Fibroblast of skin of left quadriceps (primary cell): ENCODE results near the gene THOC3.
"Not testable (repeated sequence)": the region's sequence is repeated elsewhere in the genome, so short reads cannot be mapped to it uniquely, and the experiment has no call there.

Experiments used
- DNase-seq, 2 experiments: peaks; one replicate each; pipeline ENCODE4 v3.0.0-alpha.2; 2013; ENCODE audit warnings: low read depth in 2 of 2

The THOC3 gene

GRCh38 chr5:175967471-175968372 lies at the start of gene THOC3:
Gene THOC3 (minus strand): TSS chr5:175968315. CDS start chr5:175968208, 107 bp downstream.
- peak; percentile 27 to 31 for DNase-seq

- DNase-seq, result not testable (repeated sequence)
Measured at GRCh38 chr5:176017324-176017723, 49.2 kb upstream of the THOC3 start.

- not testable (repeated sequence) for DNase-seq
Measured at GRCh38 chr5:176014360-176014759, 46.2 kb upstream of the THOC3 start.

- not testable (repeated sequence) for DNase-seq
Measured at GRCh38 chr5:176011088-176011487, 43.0 kb upstream of the THOC3 start.

GRCh38 chr5:176010202-176010601 lies 42.1 kb upstream of the THOC3 start:
- not testable (repeated sequence) for DNase-seq

- not testable (repeated sequence) for DNase-seq
Measured at GRCh38 chr5:176007220-176007619, 39.1 kb upstream of the THOC3 start.

- not testable (repeated sequence) for DNase-seq
Measured at GRCh38 chr5:176006819-176007218, 38.7 kb upstream of the THOC3 start.

- not testable (repeated sequence) for DNase-seq
Measured at GRCh38 chr5:175997979-175998378, 29.9 kb upstream of the THOC3 start.

- DNase-seq, result not testable (repeated sequence)
Measured at GRCh38 chr5:175997495-175997894, 29.4 kb upstream of the THOC3 start.

- not testable (repeated sequence) for DNase-seq
Measured at GRCh38 chr5:175996791-175997190, 28.7 kb upstream of the THOC3 start.

GRCh38 chr5:175995506-175995905 lies 27.4 kb upstream of the THOC3 start:
- DNase-seq, result not testable (repeated sequence)

- DNase-seq, result not testable (repeated sequence)
Measured at GRCh38 chr5:175979371-175979995, 11.4 kb upstream of the THOC3 start.

- DNase-seq, result not testable (repeated sequence)
Measured at GRCh38 chr5:175968381-175968780, 266 bp upstream of the THOC3 start.

GRCh38 chr5:175962329-175962728 lies 5.8 kb downstream of the THOC3 start:
- DNase-seq, result not testable (repeated sequence)

GRCh38 chr5:175960228-175960627 lies 7.9 kb downstream of the THOC3 start:
- not testable (repeated sequence) for DNase-seq

- not testable (repeated sequence) for DNase-seq
Measured at GRCh38 chr5:175958515-175958914, 9.6 kb downstream of the THOC3 start.

GRCh38 chr5:175954107-175954506 lies 14.0 kb downstream of the THOC3 start:
- not testable (repeated sequence) for DNase-seq

GRCh38 chr5:175952810-175953209 lies 15.3 kb downstream of the THOC3 start:
- DNase-seq, result not testable (repeated sequence)

GRCh38 chr5:175951339-175951969 lies 16.7 kb downstream of the THOC3 start:
- not testable (repeated sequence) for DNase-seq

- DNase-seq, result not testable (repeated sequence)
Measured at GRCh38 chr5:175948329-175949108, 19.6 kb downstream of the THOC3 start.

- not testable (repeated sequence) for DNase-seq
Measured at GRCh38 chr5:175943253-175943652, 24.9 kb downstream of the THOC3 start.
